KMS-11 (cell line): ENCODE data around the gene SOX2.

ENCODE experiments used
- H2AFZ ChIP-seq: fragments of 200-600 bp; sonication (generic); 2 replicates; pipeline ENCODE4 v1.6.1; 2016; ENCODE audit warnings: antibody characterized with exemption, mixed run types, low read depth
- H3K27ac ChIP-seq: fragments of 200-600 bp; sonication (generic); 2 replicates; pipeline ENCODE4 v1.6.1; 2016; ENCODE audit warnings: mild to moderate bottlenecking, mixed run types
- H3K27me3 ChIP-seq: fragments of 200-600 bp; sonication (generic); 2 replicates; pipeline ENCODE4 v1.6.1; 2017; ENCODE audit warnings: mild to moderate bottlenecking, low read depth, mixed run types, moderate library complexity; ENCODE audit not compliant: insufficient read depth
- H3K36me3 ChIP-seq: fragments of 200-600 bp; sonication (generic); 2 replicates; pipeline ENCODE4 v1.6.1; 2017; ENCODE audit warnings: mild to moderate bottlenecking, mixed run types; ENCODE audit not compliant: insufficient read depth
- H3K4me1 ChIP-seq: fragments of 200-600 bp; sonication (generic); 2 replicates; pipeline ENCODE4 v1.6.1; 2016; ENCODE audit warnings: mild to moderate bottlenecking, low read depth, mixed run types; ENCODE audit not compliant: poor library complexity, severe bottlenecking
- H3K4me2 ChIP-seq: fragments of 200-600 bp; sonication (generic); 2 replicates; pipeline ENCODE4 v1.7.0; 2016; ENCODE audit warnings: mild to moderate bottlenecking, mixed run types
- H3K4me3 ChIP-seq: fragments of 200-600 bp; sonication (generic); IDR thresholded peaks from 2 replicates; pipeline ENCODE4 v1.6.1; 2017; ENCODE audit warnings: low read depth, low read length, mixed read lengths; ENCODE audit not compliant: insufficient read depth
- H3K79me2 ChIP-seq: fragments of 200-600 bp; sonication (generic); 2 replicates; pipeline ENCODE4 v1.6.1; 2016; ENCODE audit warnings: low read depth, mixed run types; ENCODE audit not compliant: insufficient read depth
- H3K9ac ChIP-seq: fragments of 200-600 bp; sonication (generic); 2 replicates; pipeline ENCODE4 v1.6.1; 2016; ENCODE audit warnings: mild to moderate bottlenecking, mixed run types
- H4K20me1 ChIP-seq: fragments of 200-600 bp; sonication (generic); 2 replicates; pipeline ENCODE4 v1.6.1; 2016; ENCODE audit warnings: mild to moderate bottlenecking, mixed run types; ENCODE audit not compliant: insufficient read depth
- CTCF ChIP-seq: fragments of 200-600 bp; sonication (generic); conservative IDR thresholded peaks from 2 replicates; pipeline ENCODE4 v1.6.1; 2017; ENCODE audit warnings: low read depth, mild to moderate bottlenecking, antibody characterized with exemption, low read length, moderate library complexity, mixed read lengths

Gene SOX2

GRCh38 chr3:181721046-181721875, 9.5 kb downstream of the SOX2 start:
- no peak for TF ChIP-seq CTCF
- no peaks in the 10 kb centered on the region for H4K20me1 ChIP-seq
- H3K27me3 ChIP-seq: no peaks in the 10 kb centered on the region
- H3K27ac ChIP-seq: no peak overlapping the region
- H3K4me3 ChIP-seq: no peak overlapping the region
- no peaks in the 10 kb centered on the region for H3K36me3 ChIP-seq
- H3K4me1 ChIP-seq: peaks cover 7% of the 10 kb centered on the region
- H2AFZ ChIP-seq: no peak overlapping the region
- H3K4me2 ChIP-seq: no peak overlapping the region
- H3K79me2 ChIP-seq: peaks cover 7% of the 10 kb centered on the region; the same call in 1 of the 2 replicates
- H3K9ac ChIP-seq: no peak overlapping the region

- H2AFZ ChIP-seq: no peak overlapping the region
- H3K4me1 ChIP-seq: no peaks in the 10 kb centered on the region
- H3K4me2 ChIP-seq: no peak overlapping the region
- H3K27ac ChIP-seq: no peak overlapping the region
- no peak overlapping the region for H3K4me3 ChIP-seq
- H3K36me3 ChIP-seq: no peaks in the 10 kb centered on the region
- H4K20me1 ChIP-seq: no peaks in the 10 kb centered on the region
- H3K79me2 ChIP-seq: no peaks in the 10 kb centered on the region
- no peaks in the 10 kb centered on the region for H3K27me3 ChIP-seq
- no peak overlapping the region for H3K9ac ChIP-seq
- TF ChIP-seq CTCF: no peak
These were observed 10.4 kb downstream of the SOX2 start for GRCh38 chr3:181722156-181722555.

GRCh38 chr3:181722766-181723425, 11.2 kb downstream of the SOX2 start:
- no peaks in the 10 kb centered on the region for H3K4me1 ChIP-seq
- H2AFZ ChIP-seq: no peak overlapping the region
- no peak for TF ChIP-seq CTCF
- no peak overlapping the region for H3K9ac ChIP-seq
- H3K27me3 ChIP-seq: no peaks in the 10 kb centered on the region
- no peak overlapping the region for H3K4me3 ChIP-seq
- no peaks in the 10 kb centered on the region for H4K20me1 ChIP-seq
- no peaks in the 10 kb centered on the region for H3K79me2 ChIP-seq
- no peak overlapping the region for H3K4me2 ChIP-seq
- H3K36me3 ChIP-seq: no peaks in the 10 kb centered on the region
- no peak overlapping the region for H3K27ac ChIP-seq

- Histone ChIP-seq H3K9ac (no peak overlapping the region), H3K4me3 (no peak overlapping the region)
- TF ChIP-seq CTCF: no peak
These were observed 12.0 kb downstream of the SOX2 start for GRCh38 chr3:181723625-181724191.

More at GRCh38 chr3:181723625-181724191, 12.0 kb downstream of the SOX2 start:
- Histone ChIP-seq H3K36me3 (no peaks in the 10 kb centered on the region), H3K79me2 (no peaks in the 10 kb centered on the region), H3K27me3 (no peaks in the 10 kb centered on the region), H3K4me1 (no peaks in the 10 kb centered on the region), H4K20me1 (no peaks in the 10 kb centered on the region), H2AFZ (no peak overlapping the region), H3K4me2 (no peak overlapping the region), H3K27ac (no peak overlapping the region)
